Endothelial cell of umbilical vein (primary cell): ENCODE data around the gene PPP2R2C. TPM values are rescaled to one million over a fixed set of nuclear protein-coding genes. Genes with fewer than 3 reads are reported as not detected.

Experiments
- BruUV-seq: library from RNA; stranded (reverse); fragments of 400-500 nt; replicated peaks from 2 replicates; lab custom pipeline; 2021; lab: Mats Ljungman, UMichigan
- CTCF ChIA-PET: fragments of 300-600, 350-600 bp; sonication (Branson Sonifier 250); formaldehyde crosslinking; loops from one replicate; lab custom pipeline; 2021; ENCODE audit warnings: antibody characterized with exemption, inconsistent platforms; lab: Charles Lee
- POLR2A ChIA-PET: fragments of 300-600, 350-600 bp; sonication (Branson Sonifier 250); formaldehyde crosslinking; loops from one replicate; lab custom pipeline; 2021; ENCODE audit warnings: antibody characterized with exemption, inconsistent platforms; lab: Charles Lee
- DNase-seq: peaks from one replicate; pipeline ENCODE4 v3.0.0-alpha.2; 2011; ENCODE audit warnings: low read depth, low spot score
- FAIRE-seq: peaks from 2 replicates; lab custom pipeline; 2011; peaks lifted over from hg19 to GRCh38; lab: Jason Lieb, UNC
- H2AFZ ChIP-seq: 2 replicates; pipeline ENCODE4 v1.6.0; 2012; ENCODE audit warnings: low read depth, low read length, control low read depth, inconsistent platforms
- H3K27ac ChIP-seq: 2 replicates; pipeline ENCODE4 v1.5.1; 2011; ENCODE audit warnings: low read depth, mild to moderate bottlenecking, control low read depth, low read length, moderate library complexity; ENCODE audit not compliant: insufficient read depth
- H3K27me3 ChIP-seq, 2 experiments: 2 replicates each; pipeline versions ENCODE4 v1.6.0 to v1.6.1; 2011; ENCODE audit warnings: low read length in 2 of 2, mixed read lengths in 1 of 2; ENCODE audit not compliant: control insufficient read depth in 2 of 2, insufficient read depth in 2 of 2
- H3K36me3 ChIP-seq, 2 experiments: 2 replicates in 1 of 2; 3 replicates in 1 of 2; pipeline ENCODE4 v1.5.1; 2011; ENCODE audit warnings: low read length in 2 of 2, mild to moderate bottlenecking in 1 of 2, moderate library complexity in 1 of 2; ENCODE audit not compliant: control insufficient read depth in 2 of 2, insufficient read depth in 2 of 2; ENCODE audit errors: extremely low read depth in 1 of 2
- H3K4me1 ChIP-seq: 3 replicates; pipeline ENCODE4 v1.5.1; 2011; ENCODE audit warnings: mild to moderate bottlenecking, low read length; ENCODE audit not compliant: control insufficient read depth, insufficient read depth; ENCODE audit errors: extremely low read depth
- H3K4me2 ChIP-seq: 2 replicates; pipeline ENCODE4 v1.6.1; 2011; ENCODE audit warnings: low read length, control low read depth, mixed read lengths; ENCODE audit not compliant: insufficient read depth
- H3K4me3 ChIP-seq, 3 experiments: fragments of 200-600 bp in 1 of 3; sonication (generic), shearing (Covaris generic) in 1 of 3; replicated peaks in 1 of 3; 2 replicates each; pipeline ENCODE4 v1.5.1; 2011 to 2016; ENCODE audit warnings: control low read depth in 3 of 3, low read length in 3 of 3, mild to moderate bottlenecking in 2 of 3, inconsistent platforms in 1 of 3, low read depth in 1 of 3, moderate library complexity in 1 of 3; ENCODE audit not compliant: insufficient read depth in 1 of 3
- H3K79me2 ChIP-seq: 2 replicates; pipeline ENCODE4 v1.6.0; 2012; ENCODE audit warnings: low read length, inconsistent platforms; ENCODE audit not compliant: control insufficient read depth, insufficient read depth
- H3K9ac ChIP-seq: replicated peaks from 2 replicates; pipeline ENCODE3; 2011; ENCODE audit warnings: low read length, control low read depth; ENCODE audit not compliant: insufficient read depth; ENCODE audit errors: extremely low read depth
- H3K9me1 ChIP-seq: replicated peaks from 3 replicates; pipeline ENCODE4 v1.6.0; 2011; ENCODE audit warnings: mild to moderate bottlenecking, low read length; ENCODE audit not compliant: control insufficient read depth, insufficient read depth; ENCODE audit errors: extremely low read depth
- H3K9me3 ChIP-seq: replicated peaks from 2 replicates; pipeline ENCODE4 v1.5.1; 2012; ENCODE audit warnings: low read length, inconsistent platforms; ENCODE audit not compliant: control insufficient read depth, insufficient read depth
- H4K20me1 ChIP-seq: replicated peaks from 2 replicates; pipeline ENCODE3; 2011; ENCODE audit warnings: mild to moderate bottlenecking, low read length; ENCODE audit not compliant: control insufficient read depth, insufficient read depth; ENCODE audit errors: extremely low read depth
- EZH2 ChIP-seq: IDR thresholded peaks from 2 replicates; pipeline ENCODE4 v1.6.1; 2012; ENCODE audit warnings: borderline replicate concordance, low read depth, mild to moderate bottlenecking, moderate library complexity, low read length, inconsistent platforms; ENCODE audit not compliant: severe bottlenecking
- FOS ChIP-seq: IDR thresholded peaks from 2 replicates; pipeline ENCODE4 v1.6.1; 2011; ENCODE audit warnings: mild to moderate bottlenecking, low read length, moderate library complexity, borderline replicate concordance; ENCODE audit not compliant: insufficient read depth
- GATA2 ChIP-seq: IDR thresholded peaks from 2 replicates; pipeline ENCODE4 v1.7.0; 2011; ENCODE audit warnings: low read depth, mild to moderate bottlenecking, moderate library complexity, mixed read lengths, low read length; ENCODE audit not compliant: insufficient read length, insufficient read depth
- JUN ChIP-seq: IDR thresholded peaks from 2 replicates; pipeline ENCODE4 v1.6.1; 2011; ENCODE audit warnings: borderline replicate concordance, low read depth; ENCODE audit not compliant: insufficient read length, insufficient read depth
- POLR2A ChIP-seq: IDR thresholded peaks from 2 replicates; pipeline ENCODE4 v1.6.1; 2012; ENCODE audit warnings: low read depth, mild to moderate bottlenecking, control low read depth, low read length
- dilution Hi-C: fragments of 300-500 bp; cut with MboI; formaldehyde crosslinking; loops from one replicate; pipeline ENCODE4 v1.15.0; 2019; ENCODE audit warnings: low sequenced_read_pairs; ENCODE audit not compliant: extremely low pct_ligation_motif_present
- intact Hi-C: fragments of 100-400 bp; cut with micrococcal nuclease; formaldehyde crosslinking; loops from one replicate; pipeline ENCODE4 v1.10.0; 2022
- polyA plus RNA-seq, 4 experiments: library from polyadenylated mRNA; depleted of rRNA in 3 of 4; stranded (reverse) in 3 of 4; unstranded in 1 of 4; fragments of >200 nt; gene quantifications; 2 replicates each; pipeline versions ENCODE4 v1.2.1 to v1.2.3, GENCODE V29; 2011 to 2012; ENCODE audit warnings: missing spikeins in 1 of 4
- total RNA-seq: library from RNA; stranded (reverse); gene quantifications from 2 replicates; pipeline ENCODE4 v1.2.3, GENCODE V29; 2021
- TF ChIP-seq, protein P1 (sequence below): IDR thresholded peaks from 2 replicates; pipeline ENCODE4 v1.6.1; 2011; ENCODE audit not compliant: insufficient read depth, insufficient read length
- TF ChIP-seq, protein P2 (sequence below), 2 donors: IDR thresholded peaks; 1 replicate in 1 of 2; 2 replicates in 1 of 2; pipeline ENCODE4 v1.5.1; 2011; ENCODE audit warnings: low read length in 2 of 2, mild to moderate bottlenecking in 2 of 2, moderate library complexity in 2 of 2, control low read depth in 1 of 2, inconsistent platforms in 1 of 2, low read depth in 1 of 2; ENCODE audit not compliant: insufficient read depth in 1 of 2; ENCODE audit errors: extremely low read depth in 1 of 2

The PPP2R2C gene
- total and polyA plus RNA-seq, 2 donors (not counting 3 experiments of a cell fraction or from before 2014, with no cell fraction given), result 0.03 to 0.09 TPM

DNA sequence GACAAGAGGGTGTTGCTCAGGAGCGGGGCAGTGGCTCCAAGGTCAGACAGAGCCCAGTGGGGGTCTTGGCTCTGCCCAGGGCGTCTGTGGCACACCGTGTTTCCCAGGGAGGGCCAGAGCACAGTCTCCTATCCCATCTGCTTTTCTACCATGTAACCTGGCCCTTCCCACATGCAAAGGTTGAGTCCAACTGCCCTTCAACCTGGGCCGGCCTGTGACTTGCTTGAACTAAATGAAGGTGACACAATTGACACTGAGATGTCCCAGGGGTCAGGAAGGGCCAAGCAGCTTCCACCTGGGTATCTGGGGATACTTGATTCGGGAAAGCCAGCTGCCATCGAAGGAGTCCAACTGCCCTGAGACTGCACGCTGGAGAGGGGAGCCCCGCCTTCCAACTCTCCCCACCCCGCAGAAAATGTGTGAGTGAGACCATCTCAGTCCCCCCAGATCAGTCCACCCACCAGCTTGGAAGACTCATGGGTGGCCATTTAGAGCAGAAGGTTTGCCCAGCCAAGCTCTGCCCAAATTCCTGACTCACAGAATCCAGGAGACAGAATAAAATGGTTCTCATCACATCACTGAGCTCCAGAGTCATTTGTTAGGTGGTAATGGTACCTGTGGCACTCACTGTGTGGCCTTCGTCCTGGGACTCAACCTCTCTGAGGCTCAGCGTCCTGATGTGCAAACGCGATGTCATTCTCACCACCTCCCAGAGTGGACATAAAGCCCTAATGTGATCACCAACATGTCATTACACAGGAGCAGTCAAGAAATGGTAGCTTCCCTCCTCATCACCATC lies 18.1 kb downstream of the PPP2R2C start:
- Histone ChIP-seq H3K27me3 (no peaks in the 10 kb centered on the region), H2AFZ (no peak overlapping the region), H3K4me2 (no peak overlapping the region), H3K4me1 (no peaks in the 10 kb centered on the region), H3K9me1 (no peaks in the 10 kb centered on the region), H3K36me3 (no peaks in the 10 kb centered on the region), H3K79me2 (no peaks in the 10 kb centered on the region), H3K9me3 (no peaks in the 10 kb centered on the region), H4K20me1 (no peaks in the 10 kb centered on the region), H3K27ac (no peak overlapping the region), H3K4me3 (no peak overlapping the region), H3K9ac (no peak overlapping the region)
- CTCF ChIA-PET, result interaction anchor here (0.6 kb wide), 1 partner anchor 18 kb away, joined by 3 read pairs; no protein-coding TSS in a partner anchor
- DNase-seq (no peak), FAIRE-seq (no peak)
- no TSS peak for BruUV-seq
- POLR2A ChIA-PET, result no interaction called here
- TF ChIP-seq, protein P1, sequence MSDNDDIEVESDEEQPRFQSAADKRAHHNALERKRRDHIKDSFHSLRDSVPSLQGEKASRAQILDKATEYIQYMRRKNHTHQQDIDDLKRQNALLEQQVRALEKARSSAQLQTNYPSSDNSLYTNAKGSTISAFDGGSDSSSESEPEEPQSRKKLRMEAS, result no peak
- no peak for TF ChIP-seq EZH2
- TF ChIP-seq, protein P2, sequence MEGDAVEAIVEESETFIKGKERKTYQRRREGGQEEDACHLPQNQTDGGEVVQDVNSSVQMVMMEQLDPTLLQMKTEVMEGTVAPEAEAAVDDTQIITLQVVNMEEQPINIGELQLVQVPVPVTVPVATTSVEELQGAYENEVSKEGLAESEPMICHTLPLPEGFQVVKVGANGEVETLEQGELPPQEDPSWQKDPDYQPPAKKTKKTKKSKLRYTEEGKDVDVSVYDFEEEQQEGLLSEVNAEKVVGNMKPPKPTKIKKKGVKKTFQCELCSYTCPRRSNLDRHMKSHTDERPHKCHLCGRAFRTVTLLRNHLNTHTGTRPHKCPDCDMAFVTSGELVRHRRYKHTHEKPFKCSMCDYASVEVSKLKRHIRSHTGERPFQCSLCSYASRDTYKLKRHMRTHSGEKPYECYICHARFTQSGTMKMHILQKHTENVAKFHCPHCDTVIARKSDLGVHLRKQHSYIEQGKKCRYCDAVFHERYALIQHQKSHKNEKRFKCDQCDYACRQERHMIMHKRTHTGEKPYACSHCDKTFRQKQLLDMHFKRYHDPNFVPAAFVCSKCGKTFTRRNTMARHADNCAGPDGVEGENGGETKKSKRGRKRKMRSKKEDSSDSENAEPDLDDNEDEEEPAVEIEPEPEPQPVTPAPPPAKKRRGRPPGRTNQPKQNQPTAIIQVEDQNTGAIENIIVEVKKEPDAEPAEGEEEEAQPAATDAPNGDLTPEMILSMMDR (IDR thresholded peaks at IDR 0.05; ENCODE audit: extremely low read depth in 1 of 2, insufficient read depth in 1 of 2, low read depth in 1 of 2, low read length in 2 of 2), result no peak
- TF ChIP-seq POLR2A, result no peak
- TF ChIP-seq FOS, result no peak
- TF ChIP-seq GATA2, result no peak
- TF ChIP-seq JUN, result no peak
- dilution Hi-C loops (no loop called here), intact Hi-C loops (no loop called here)
